Naive thymus-derived CD4-positive, alpha-beta T cell (primary cell): ENCODE results near the gene CALHM6. TPM values are rescaled to one million over a fixed set of nuclear protein-coding genes. Genes with fewer than 3 reads are reported as not detected.

ENCODE experiments used
- ATAC-seq: fragments of 150-1000 bp; cut with Tn5 transposase; 2 replicates; pipeline ENCODE4 v1.10.0; 2021; ENCODE audit warnings: mild to moderate bottlenecking, moderate library complexity
- CTCF ChIA-PET: fragments of 350-600 bp; sonication (Branson Sonifier 250); formaldehyde crosslinking; loops from one replicate; lab custom pipeline; 2021; ENCODE audit warnings: antibody characterized with exemption; lab: Charles Lee
- POLR2A ChIA-PET: fragments of 350-600 bp; sonication (Branson Sonifier 250); formaldehyde crosslinking; loops from one replicate; lab custom pipeline; 2021; ENCODE audit warnings: antibody characterized with exemption, inconsistent platforms; lab: Charles Lee
- DNase-seq, 9 donors: peaks; one replicate each; pipeline versions ENCODE4 v3.0.0 to v3.0.0-alpha.2; 2020 to 2022; ENCODE audit warnings: mixed read lengths in 1 of 9
- H3K27ac ChIP-seq: one replicate; pipeline ENCODE4 v1.7.0; 2013; ENCODE audit warnings: mild to moderate bottlenecking, low read depth, low read length, moderate library complexity
- H3K27me3 ChIP-seq, 2 donors: one replicate each; pipeline ENCODE4 v1.7.0; 2013; ENCODE audit warnings: low read length in 2 of 2, mild to moderate bottlenecking in 2 of 2, moderate library complexity in 2 of 2; ENCODE audit not compliant: control insufficient read depth in 2 of 2, insufficient read depth in 2 of 2
- H3K36me3 ChIP-seq, 3 experiments: 1 replicate in 2 of 3; 2 replicates in 1 of 3; pipeline ENCODE4 v1.7.0; 2013; ENCODE audit warnings: low read length in 3 of 3, mild to moderate bottlenecking in 3 of 3, moderate library complexity in 1 of 3; ENCODE audit not compliant: insufficient read depth in 3 of 3, control insufficient read depth in 2 of 3
- H3K4me1 ChIP-seq, 2 donors: one replicate each; pipeline ENCODE4 v1.7.0; 2013; ENCODE audit warnings: low read length in 2 of 2, mild to moderate bottlenecking in 2 of 2, moderate library complexity in 1 of 2; ENCODE audit not compliant: control insufficient read depth in 2 of 2, insufficient read depth in 2 of 2
- H3K4me3 ChIP-seq: 2 replicates; pipeline ENCODE4 v1.7.0; 2013; ENCODE audit warnings: mild to moderate bottlenecking, low read length
- H3K9me3 ChIP-seq, 3 experiments: 1 replicate in 2 of 3; 2 replicates in 1 of 3; pipeline ENCODE4 v1.7.0; 2013; ENCODE audit warnings: low read length in 3 of 3; ENCODE audit not compliant: control insufficient read depth in 2 of 3
- H3K27ac Mint-ChIP-seq, 9 donors: one replicate each; pipeline ENCODE4 v1.8.0; 2020 to 2022; ENCODE audit warnings: mixed read lengths in 9 of 9, mild to moderate bottlenecking in 8 of 9, moderate library complexity in 5 of 9, inconsistent platforms in 2 of 9
- H3K27me3 Mint-ChIP-seq, 5 donors: one replicate each; pipeline ENCODE4 v1.8.0; 2021 to 2022; ENCODE audit warnings: mixed read lengths in 5 of 5, mild to moderate bottlenecking in 1 of 5
- H3K36me3 Mint-ChIP-seq, 5 donors: one replicate each; pipeline ENCODE4 v1.8.0; 2020 to 2022; ENCODE audit warnings: mixed read lengths in 5 of 5, mild to moderate bottlenecking in 3 of 5, inconsistent platforms in 1 of 5
- H3K4me1 Mint-ChIP-seq, 7 donors: one replicate each; pipeline ENCODE4 v1.8.0; 2020 to 2022; ENCODE audit warnings: mixed read lengths in 7 of 7, mild to moderate bottlenecking in 3 of 7, inconsistent platforms in 1 of 7
- H3K4me3 Mint-ChIP-seq, 10 donors: one replicate each; pipeline ENCODE4 v1.8.0; 2020 to 2022; ENCODE audit warnings: mild to moderate bottlenecking in 10 of 10, mixed read lengths in 10 of 10, moderate library complexity in 6 of 10, inconsistent platforms in 2 of 10
- H3K9me3 Mint-ChIP-seq, 11 donors: one replicate each; pipeline ENCODE4 v1.8.0; 2020 to 2022; ENCODE audit warnings: mixed read lengths in 11 of 11, mild to moderate bottlenecking in 4 of 11, inconsistent platforms in 1 of 11, moderate library complexity in 1 of 11
- intact Hi-C, 2 donors: fragments of 100-400 bp; cut with micrococcal nuclease; formaldehyde crosslinking; loops; one replicate each; pipeline ENCODE4 v1.15.1; 2023
- polyA plus RNA-seq, 2 donors: library from polyadenylated mRNA; unstranded; fragments of 300-500 nt; fragmentation: Illumina TruSeq; gene quantifications; one replicate each; pipeline ENCODE4 v1.2.3, GENCODE V29; 2021
- total RNA-seq, 6 experiments: library from RNA in 5 of 6; stranded (reverse) in 5 of 6; gene quantifications; 1 replicate in 5 of 6; 2 replicates in 1 of 6; pipeline ENCODE4 v1.2.3 and lab custom pipeline; 2021 to 2026

The CALHM6 gene
- total and polyA plus RNA-seq, 7 experiments from 2014 or later, result 3.0 to 79.3 (median 16.3) TPM

GRCh38 chr6:116434056-116434725 is 27.0 kb upstream of the CALHM6 start:
- ChIA-PET POLR2A (no interaction called here), CTCF (no interaction called here)
- no peak overlapping the region for H3K4me3 Mint-ChIP-seq
- H3K4me1 Mint-ChIP-seq, result no peaks in the 10 kb centered on the region
- no peaks in the 10 kb centered on the region for H3K9me3 Mint-ChIP-seq
- DNase-seq, result no peak
- H3K27me3 Mint-ChIP-seq, result peaks cover 0 to 15% (median 0%) of the 10 kb centered on the region in 5 donors
- no peaks in the 10 kb centered on the region for H3K9me3 ChIP-seq
- H3K4me1 ChIP-seq, result no peaks in the 10 kb centered on the region
- H3K27me3 ChIP-seq, result no peaks in the 10 kb centered on the region
- no peak overlapping the region for H3K4me3 ChIP-seq
- no peak for ATAC-seq
- no peaks in the 10 kb centered on the region for H3K36me3 ChIP-seq
- H3K27ac ChIP-seq, result no peak overlapping the region
- no peak overlapping the region for H3K27ac Mint-ChIP-seq
- intact Hi-C loops, result no loop called here
- H3K36me3 Mint-ChIP-seq, result peaks cover 0 to 3% (median 0%) of the 10 kb centered on the region in 5 donors

DNA sequence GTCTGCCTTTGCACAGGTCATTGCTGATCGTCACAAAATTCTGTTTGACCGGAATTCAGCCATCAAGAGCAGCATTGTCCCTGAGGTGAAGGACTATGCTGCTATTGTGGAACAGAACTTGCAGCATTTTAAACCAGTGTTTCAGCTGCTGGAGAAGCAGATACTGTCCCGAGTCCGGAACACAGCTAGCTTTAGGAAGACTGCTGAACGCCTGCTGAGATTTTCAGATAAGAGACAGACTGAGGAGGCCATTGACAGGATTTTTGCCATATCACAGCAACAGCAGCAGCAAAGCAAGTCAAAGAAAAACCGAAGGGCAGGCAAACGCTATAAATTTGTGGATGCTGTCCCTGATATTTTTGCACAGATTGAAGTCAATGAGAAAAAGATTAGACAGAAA is 24.6 kb upstream of the CALHM6 start:
- no peak overlapping the region for H3K27ac ChIP-seq
- no peaks in the 10 kb centered on the region for H3K27me3 ChIP-seq
- no peak overlapping the region for H3K4me3 ChIP-seq
- intact Hi-C loops, result no loop called here
- H3K27me3 Mint-ChIP-seq, result peaks cover 0 to 30% (median 7%) of the 10 kb centered on the region in 5 donors
- ChIA-PET CTCF (no interaction called here), POLR2A (no interaction called here)
- peaks cover 0 to 3% (median 0%) of the 10 kb centered on the region in 7 donors for H3K4me1 Mint-ChIP-seq
- no peak for ATAC-seq
- no peaks in the 10 kb centered on the region for H3K36me3 ChIP-seq
- no peaks in the 10 kb centered on the region for H3K9me3 ChIP-seq
- no peaks in the 10 kb centered on the region for H3K9me3 Mint-ChIP-seq
- H3K27ac Mint-ChIP-seq, result peak overlapping the region in 1 of 9 donors; percentile 39
- H3K4me3 Mint-ChIP-seq, result no peak overlapping the region
- peaks cover 0 to 3% (median 0%) of the 10 kb centered on the region in 5 donors for H3K36me3 Mint-ChIP-seq
- H3K4me1 ChIP-seq, result no peaks in the 10 kb centered on the region
- no peak for DNase-seq

DNA sequence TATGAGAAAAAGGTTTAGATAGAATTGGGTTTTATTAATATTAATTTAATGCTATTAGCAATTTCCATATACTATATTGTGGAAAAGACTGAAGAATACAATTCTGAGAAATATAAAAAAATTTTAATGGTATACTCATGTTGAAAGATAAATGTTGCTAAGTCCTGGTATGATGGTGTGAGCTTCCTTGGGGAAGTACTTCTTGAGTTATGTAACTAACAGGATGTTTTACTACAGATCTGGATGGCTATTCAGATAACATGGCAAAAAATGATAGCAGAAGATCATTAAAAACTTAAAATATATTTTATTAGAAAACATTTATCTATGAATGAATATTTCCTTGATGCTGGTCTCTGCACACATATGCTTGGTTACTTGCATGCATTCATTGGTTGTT is 23.5 kb upstream of the CALHM6 start:
- intact Hi-C loops, result no loop called here
- Histone ChIP-seq H3K27me3 (no peaks in the 10 kb centered on the region), H3K4me1 (no peaks in the 10 kb centered on the region), H3K4me3 (no peak overlapping the region), H3K27ac (no peak overlapping the region), H3K36me3 (no peaks in the 10 kb centered on the region), H3K9me3 (no peaks in the 10 kb centered on the region)
- H3K4me3 Mint-ChIP-seq, result no peak overlapping the region
- ATAC-seq, result no peak
- no peak overlapping the region for H3K27ac Mint-ChIP-seq
- DNase-seq, result no peak
- H3K9me3 Mint-ChIP-seq, result no peaks in the 10 kb centered on the region
- H3K27me3 Mint-ChIP-seq, result peaks cover 8 to 41% (median 11%) of the 10 kb centered on the region in 5 donors
- H3K36me3 Mint-ChIP-seq, result peaks cover 0 to 3% (median 0%) of the 10 kb centered on the region in 5 donors
- H3K4me1 Mint-ChIP-seq, result peaks cover 0 to 6% (median 0%) of the 10 kb centered on the region in 7 donors
- ChIA-PET POLR2A (no interaction called here), CTCF (no interaction called here)

- no peak overlapping the region for H3K27ac ChIP-seq
- no peaks in the 10 kb centered on the region for H3K4me1 ChIP-seq
- Mint-ChIP-seq H3K36me3 (peaks cover 0 to 3% (median 0%) of the 10 kb centered on the region in 5 donors), H3K9me3 (no peaks in the 10 kb centered on the region), H3K4me3 (no peak overlapping the region), H3K4me1 (peaks cover 0 to 7% (median 0%) of the 10 kb centered on the region in 7 donors), H3K27me3 (peaks cover 8 to 41% (median 13%) of the 10 kb centered on the region in 5 donors), H3K27ac (no peak overlapping the region)
- no peaks in the 10 kb centered on the region for H3K36me3 ChIP-seq
- no peak for DNase-seq
- H3K9me3 ChIP-seq, result no peaks in the 10 kb centered on the region
- H3K4me3 ChIP-seq, result no peak overlapping the region
- intact Hi-C loops, result no loop called here
- no peaks in the 10 kb centered on the region for H3K27me3 ChIP-seq
- ChIA-PET POLR2A (no interaction called here), CTCF (no interaction called here)
- ATAC-seq, result no peak
These were observed 22.4 kb upstream of the CALHM6 start for GRCh38 chr6:116438590-116439448.

GRCh38 chr6:116439522-116440051 is 21.6 kb upstream of the CALHM6 start:
- intact Hi-C loops, result no loop called here
- H3K27me3 ChIP-seq, result no peaks in the 10 kb centered on the region
- peaks cover 0 to under 1% of the 10 kb centered on the region in 2 donors for H3K4me1 ChIP-seq
- ATAC-seq (no peak), DNase-seq (no peak)
- ChIA-PET POLR2A (no interaction called here), CTCF (no interaction called here)
- Mint-ChIP-seq H3K4me3 (no peak overlapping the region), H3K4me1 (peaks cover 0 to 13% (median 0%) of the 10 kb centered on the region in 7 donors), H3K27ac (no peak overlapping the region), H3K36me3 (peaks cover 0 to 3% (median 0%) of the 10 kb centered on the region in 5 donors), H3K9me3 (no peaks in the 10 kb centered on the region), H3K27me3 (peaks cover 8 to 41% (median 13%) of the 10 kb centered on the region in 5 donors)
- H3K36me3 ChIP-seq, result no peaks in the 10 kb centered on the region
- no peak overlapping the region for H3K4me3 ChIP-seq
- no peak overlapping the region for H3K27ac ChIP-seq
- no peaks in the 10 kb centered on the region for H3K9me3 ChIP-seq

- intact Hi-C loops, result no loop called here
- CTCF ChIA-PET, result interaction anchor here (0.6 kb wide), 1 partner anchor 43 kb away, joined by 3 read pairs; no protein-coding TSS in a partner anchor
These were observed 18.1 kb upstream of the CALHM6 start for GRCh38 chr6:116443105-116443504.

More at GRCh38 chr6:116443105-116443504, 18.1 kb upstream of the CALHM6 start:
- ATAC-seq (no peak), DNase-seq (no peak)
- no peak overlapping the region for H3K4me3 Mint-ChIP-seq
- no peak overlapping the region for H3K4me3 ChIP-seq
- peaks cover 8 to 31% (median 17%) of the 10 kb centered on the region in 5 donors for H3K27me3 Mint-ChIP-seq
- H3K4me1 ChIP-seq, result peaks cover 0 to 4% of the 10 kb centered on the region in 2 donors
- H3K27ac ChIP-seq, result no peak overlapping the region
- no peaks in the 10 kb centered on the region for H3K36me3 ChIP-seq
- no peaks in the 10 kb centered on the region for H3K9me3 ChIP-seq
- POLR2A ChIA-PET, result no interaction called here
- H3K27me3 ChIP-seq, result no peaks in the 10 kb centered on the region
- peaks cover 0 to 2% (median 0%) of the 10 kb centered on the region in 11 donors for H3K9me3 Mint-ChIP-seq
- peaks cover 0 to 32% (median 0%) of the 10 kb centered on the region in 7 donors for H3K4me1 Mint-ChIP-seq
- H3K36me3 Mint-ChIP-seq, result peaks cover 0 to 4% (median 0%) of the 10 kb centered on the region in 5 donors
- H3K27ac Mint-ChIP-seq, result no peak overlapping the region
